Tibial nerve (tissue), 4 donors: ENCODE measurements around the gene CLNK. TPM values are rescaled to one million over a fixed set of nuclear protein-coding genes. Genes with fewer than 3 reads are reported as not detected.

ENCODE experiments used
- DNase-seq, 2 donors: peaks; one replicate each; pipeline ENCODE4 v3.0.0-alpha.2; 2019; ENCODE audit warnings: low spot score in 2 of 2
- H3K27ac ChIP-seq, 4 donors: fragments of 200-600 bp; sonication (generic) in 3 of 4; one replicate each; pipeline ENCODE4 v1.5.1; 2017 to 2019; ENCODE audit warnings: mild to moderate bottlenecking in 1 of 4
- H3K27me3 ChIP-seq, 2 donors: fragments of 200-600 bp; sonication (generic) in 1 of 2; one replicate each; pipeline versions ENCODE4 v1.5.1 to v1.6.0; 2017 to 2019
- H3K36me3 ChIP-seq, 3 donors: fragments of 200-600 bp; sonication (generic); one replicate each; pipeline ENCODE4 v1.5.1; 2018 to 2019
- H3K4me1 ChIP-seq, 4 donors: fragments of 200-600 bp; sonication (generic) in 3 of 4; one replicate each; pipeline ENCODE4 v1.5.1; 2017 to 2019
- H3K4me3 ChIP-seq, 4 donors: fragments of 200-600 bp; sonication (generic) in 3 of 4; one replicate each; pipeline ENCODE4 v1.5.1; 2017 to 2019; ENCODE audit warnings: mild to moderate bottlenecking in 1 of 4, moderate library complexity in 1 of 4
- H3K9me3 ChIP-seq, 4 donors: fragments of 200-600 bp; sonication (generic) in 3 of 4; one replicate each; pipeline ENCODE4 v1.5.1; 2017 to 2019
- CTCF ChIP-seq, 5 experiments: fragments of 200-600 bp in 3 of 5; fragments of 450-650 bp in 2 of 5; sonication (generic) in 3 of 5; IDR thresholded peaks; one replicate each; pipeline ENCODE4 v1.5.1; 2016 to 2019; ENCODE audit warnings: antibody characterized with exemption in 5 of 5, mild to moderate bottlenecking in 3 of 5, moderate library complexity in 2 of 5
- EP300 ChIP-seq, 2 donors: sonication (generic); formaldehyde crosslinking; IDR thresholded peaks; one replicate each; pipeline ENCODE4 v1.6.1; 2017; ENCODE audit warnings: antibody characterized with exemption in 2 of 2, mild to moderate bottlenecking in 1 of 2
- POLR2A ChIP-seq, 2 donors: fragments of 450-650 bp; IDR thresholded peaks; one replicate each; pipeline ENCODE4 v1.6.1; 2017; ENCODE audit warnings: antibody characterized with exemption in 2 of 2, mild to moderate bottlenecking in 2 of 2, moderate library complexity in 2 of 2
- WGBS, 2 donors: methylation state at CpG; one replicate each; pipeline ENCODE4 v1.1.5; 2018; 5-methylcytosine and 5-hydroxymethylcytosine counted together
- total RNA-seq, 4 donors: library from RNA; depleted of rRNA; stranded (reverse); fragments of >200 nt; gene quantifications; one replicate each; pipeline ENCODE4 v1.1.0, GENCODE V29; 2016

Gene CLNK
- total RNA-seq, 4 donors from 2014 or later: not detected

GRCh38 chr4:10470505-10470904 is 214.1 kb downstream of the CLNK start:
- WGBS, 2 donors: 83 to 87% methylated on average over 5 of the region's 5 CpGs
- DNase-seq: no peak
- Histone ChIP-seq H3K4me3 (no peak overlapping the region), H3K4me1 (no peaks in the 10 kb centered on the region), H3K36me3 (no peaks in the 10 kb centered on the region), H3K27ac (no peak overlapping the region), H3K27me3 (no peaks in the 10 kb centered on the region), H3K9me3 (no peaks in the 10 kb centered on the region)
- no peak for TF ChIP-seq EP300 (IDR thresholded peaks at IDR 0.05)
- TF ChIP-seq CTCF (IDR thresholded peaks at IDR 0.05): no peak
- no peak for TF ChIP-seq POLR2A (IDR thresholded peaks at IDR 0.05)

- peaks cover 0 to under 1% (median 0%) of the 10 kb centered on the region in 4 donors for H3K9me3 ChIP-seq
- H3K4me3 ChIP-seq: no peak overlapping the region
- no peak overlapping the region for H3K27ac ChIP-seq
- WGBS, 2 donors: 85 to 91% methylated on average over 5 of the region's 5 CpGs
- no peak for TF ChIP-seq EP300 (IDR thresholded peaks at IDR 0.05)
- TF ChIP-seq CTCF (IDR thresholded peaks at IDR 0.05): no peak
- TF ChIP-seq POLR2A (IDR thresholded peaks at IDR 0.05): no peak
- no peaks in the 10 kb centered on the region for H3K36me3 ChIP-seq
- H3K27me3 ChIP-seq: peaks cover 0 to 24% of the 10 kb centered on the region in 2 donors
- no peak for DNase-seq
- peaks cover 0 to 8% (median 2%) of the 10 kb centered on the region in 4 donors for H3K4me1 ChIP-seq
Measured at GRCh38 chr4:10466161-10466560, 218.4 kb downstream of the CLNK start.

GRCh38 chr4:10462876-10463275 is 221.7 kb downstream of the CLNK start:
- peaks cover 0 to 12% (median 2%) of the 10 kb centered on the region in 4 donors for H3K4me1 ChIP-seq
- H3K4me3 ChIP-seq: no peak overlapping the region
- no peak for DNase-seq
- H3K9me3 ChIP-seq: peaks cover 0 to 2% (median 0%) of the 10 kb centered on the region in 4 donors
- H3K27me3 ChIP-seq: peaks cover 0 to 53% of the 10 kb centered on the region in 2 donors
- 75 to 81% methylated on average over 4 of the region's 4 CpGs for WGBS, 2 donors
- no peaks in the 10 kb centered on the region for H3K36me3 ChIP-seq
- H3K27ac ChIP-seq: no peak overlapping the region
- TF ChIP-seq POLR2A (IDR thresholded peaks at IDR 0.05): no peak
- TF ChIP-seq CTCF (IDR thresholded peaks at IDR 0.05): no peak
- TF ChIP-seq EP300 (IDR thresholded peaks at IDR 0.05): no peak

DNA sequence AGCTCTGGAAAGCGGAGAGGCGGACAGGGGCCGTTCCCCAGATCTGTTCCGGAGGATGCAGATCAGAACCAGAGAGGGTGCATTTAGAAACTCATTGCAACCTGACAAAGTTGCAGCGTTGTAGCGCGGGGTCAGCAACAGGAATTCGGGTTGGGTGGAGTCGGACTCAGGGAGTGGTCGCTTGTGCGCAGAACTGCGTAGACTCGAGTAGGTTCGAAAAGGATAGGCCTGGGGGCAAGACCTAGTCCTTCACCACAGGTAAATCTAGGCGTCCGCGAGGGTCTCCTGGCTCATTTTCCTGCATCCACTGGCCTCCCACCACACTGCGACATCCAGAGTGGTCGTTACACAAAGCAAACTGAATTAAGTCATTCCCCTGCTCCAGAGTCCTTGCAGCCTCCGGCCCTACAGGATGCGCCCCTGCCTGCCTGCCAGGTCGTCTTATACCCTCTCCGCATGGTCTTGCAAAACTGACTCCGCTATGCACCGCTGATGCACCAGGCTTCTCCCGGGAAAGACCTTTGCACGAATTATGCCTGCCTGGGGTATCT is 222.6 kb downstream of the CLNK start:
- WGBS, 2 donors: 40 to 45% methylated on average over 25 to 26 of the region's 27 CpGs
- TF ChIP-seq POLR2A (IDR thresholded peaks at IDR 0.05): no peak
- no peak for TF ChIP-seq CTCF (IDR thresholded peaks at IDR 0.05)
- no peak for TF ChIP-seq EP300 (IDR thresholded peaks at IDR 0.05)
- Histone ChIP-seq H3K4me1 (peaks cover 0 to 16% (median 4%) of the 10 kb centered on the region in 4 donors), H3K36me3 (no peaks in the 10 kb centered on the region), H3K9me3 (peaks cover 0 to 2% (median 0%) of the 10 kb centered on the region in 4 donors), H3K4me3 (peak overlapping the region in 1 of 4 donors; percentile 38), H3K27ac (no peak overlapping the region), H3K27me3 (peaks cover 0 to 58% of the 10 kb centered on the region in 2 donors)
- DNase-seq: no peak

GRCh38 chr4:10461091-10461849 is 223.3 kb downstream of the CLNK start:
- Histone ChIP-seq H3K27ac (no peak overlapping the region), H3K36me3 (no peaks in the 10 kb centered on the region), H3K27me3 (peaks cover 0 to 58% of the 10 kb centered on the region in 2 donors), H3K9me3 (peaks cover 0 to 2% (median 0%) of the 10 kb centered on the region in 4 donors), H3K4me3 (peak overlapping the region in 2 of 4 donors; percentile 28 to 38), H3K4me1 (peaks cover 0 to 20% (median 4%) of the 10 kb centered on the region in 4 donors)
- DNase-seq: peak in 1 of 2 donors; percentile 10
- 9 to 11% methylated on average over 42 to 48 of the region's 72 CpGs for WGBS, 2 donors
- TF ChIP-seq CTCF (IDR thresholded peaks at IDR 0.05) (peak; percentile 72 to 93 (median 79)), POLR2A (IDR thresholded peaks at IDR 0.05) (no peak)
